Transverse colon (tissue), 4 donors: ENCODE data around the gene VSIG10L2. TPM values are rescaled to one million over a fixed set of nuclear protein-coding genes. Genes with fewer than 3 reads are reported as not detected.

Source experiments
- DNase-seq: peaks from one replicate; pipeline ENCODE4 v3.0.0-alpha.2; 2019
- H3K27ac ChIP-seq, 4 donors: fragments of 200-600 bp; sonication (generic); 2 replicates each; pipeline ENCODE4 v1.5.1; 2016 to 2018; ENCODE audit warnings: inconsistent platforms in 4 of 4
- H3K27me3 ChIP-seq: fragments of 200-600 bp; sonication (generic); 2 replicates; pipeline ENCODE4 v1.5.1; 2017; ENCODE audit warnings: inconsistent platforms
- H3K36me3 ChIP-seq, 4 donors: fragments of 200-600 bp; sonication (generic); 2 replicates each; pipeline ENCODE4 v1.5.1; 2017 to 2019; ENCODE audit warnings: inconsistent platforms in 4 of 4
- H3K4me1 ChIP-seq, 4 donors: fragments of 200-600 bp; sonication (generic); 2 replicates each; pipeline ENCODE4 v1.5.1; 2017 to 2020; ENCODE audit warnings: inconsistent platforms in 4 of 4
- H3K4me3 ChIP-seq, 4 donors: fragments of 200-600 bp; sonication (generic); 1 replicate in 1 of 4; 2 replicates in 3 of 4; pipeline versions ENCODE4 v1.5.1 to v1.6.1; 2017 to 2019; ENCODE audit warnings: inconsistent platforms in 4 of 4
- H3K9me3 ChIP-seq, 2 donors: fragments of 200-600 bp; sonication (generic); 2 replicates each; pipeline ENCODE4 v1.5.1; 2017 to 2019; ENCODE audit warnings: inconsistent platforms in 2 of 2
- EP300 ChIP-seq: sonication (generic); formaldehyde crosslinking; IDR thresholded peaks from one replicate; pipeline ENCODE4 v1.6.1; 2017; ENCODE audit warnings: antibody characterized with exemption, low read depth
- POLR2A ChIP-seq: fragments of 450-650 bp; IDR thresholded peaks from one replicate; pipeline ENCODE4 v1.6.1; 2016; ENCODE audit warnings: antibody characterized with exemption, mild to moderate bottlenecking, moderate library complexity
- POLR2AphosphoS5 ChIP-seq, 3 donors: sonication (generic); formaldehyde crosslinking; IDR thresholded peaks; one replicate each; pipeline ENCODE4 v1.6.1; 2016; ENCODE audit warnings: antibody characterized with exemption in 3 of 3
- WGBS, 2 donors: methylation state at CpG; one replicate each; pipeline ENCODE4 v1.1.5; 2018; ENCODE audit warnings: low coverage in 1 of 2; 5-methylcytosine and 5-hydroxymethylcytosine counted together
- in situ Hi-C, 4 donors: fragments of 200-750 bp; cut with MboI; loops; one replicate each; pipeline versions ENCODE4 v1.15.0 to v1.15.1; 2017; ENCODE audit warnings: low sequenced_read_pairs in 3 of 4, low pct_ligation_motif_present in 1 of 4, low pct_unique_long_range_greater_than_20kb in 1 of 4
- intact Hi-C: fragments of 100-400 bp; cut with DNase I; formaldehyde crosslinking; loops from one replicate; pipeline ENCODE4 v1.15.1; 2023; ENCODE audit warnings: low total_unique reads
- total RNA-seq, 4 donors: library from RNA; depleted of rRNA; stranded (reverse); fragments of >200 nt; gene quantifications; one replicate each; pipeline ENCODE4 v1.1.0, GENCODE V29; 2016
- TF ChIP-seq, protein P1 (sequence below), 5 experiments: fragments of 200-600 bp in 3 of 5; fragments of 450-650 bp in 2 of 5; sonication (generic) in 3 of 5; IDR thresholded peaks; 1 replicate in 2 of 5; 2 replicates in 3 of 5; pipeline ENCODE4 v1.5.1; 2016 to 2017; ENCODE audit warnings: antibody characterized with exemption in 5 of 5, inconsistent platforms in 3 of 5, mild to moderate bottlenecking in 2 of 5, moderate library complexity in 1 of 5

Gene VSIG10L2
- total RNA-seq, 4 donors from 2014 or later = not detected

GRCh38 chr11:125950178-125950490 is 4.3 kb downstream of the VSIG10L2 start:
- WGBS, 2 donors = 95% methylated on average over 11 of the region's 11 CpGs; no CpG with 5 or more reads in 1 of the 2 donors
- no peak for TF ChIP-seq EP300
- intact Hi-C loops = no loop called here
- Histone ChIP-seq H3K36me3 (no peaks in the 10 kb centered on the region), H3K27ac (no peak overlapping the region), H3K27me3 (no peaks in the 10 kb centered on the region), H3K9me3 (no peaks in the 10 kb centered on the region), H3K4me3 (no peak overlapping the region), H3K4me1 (peaks cover 12 to 23% (median 22%) of the 10 kb centered on the region in 4 donors)
- no peak for DNase-seq
- in situ Hi-C loops = no loop called here

DNA sequence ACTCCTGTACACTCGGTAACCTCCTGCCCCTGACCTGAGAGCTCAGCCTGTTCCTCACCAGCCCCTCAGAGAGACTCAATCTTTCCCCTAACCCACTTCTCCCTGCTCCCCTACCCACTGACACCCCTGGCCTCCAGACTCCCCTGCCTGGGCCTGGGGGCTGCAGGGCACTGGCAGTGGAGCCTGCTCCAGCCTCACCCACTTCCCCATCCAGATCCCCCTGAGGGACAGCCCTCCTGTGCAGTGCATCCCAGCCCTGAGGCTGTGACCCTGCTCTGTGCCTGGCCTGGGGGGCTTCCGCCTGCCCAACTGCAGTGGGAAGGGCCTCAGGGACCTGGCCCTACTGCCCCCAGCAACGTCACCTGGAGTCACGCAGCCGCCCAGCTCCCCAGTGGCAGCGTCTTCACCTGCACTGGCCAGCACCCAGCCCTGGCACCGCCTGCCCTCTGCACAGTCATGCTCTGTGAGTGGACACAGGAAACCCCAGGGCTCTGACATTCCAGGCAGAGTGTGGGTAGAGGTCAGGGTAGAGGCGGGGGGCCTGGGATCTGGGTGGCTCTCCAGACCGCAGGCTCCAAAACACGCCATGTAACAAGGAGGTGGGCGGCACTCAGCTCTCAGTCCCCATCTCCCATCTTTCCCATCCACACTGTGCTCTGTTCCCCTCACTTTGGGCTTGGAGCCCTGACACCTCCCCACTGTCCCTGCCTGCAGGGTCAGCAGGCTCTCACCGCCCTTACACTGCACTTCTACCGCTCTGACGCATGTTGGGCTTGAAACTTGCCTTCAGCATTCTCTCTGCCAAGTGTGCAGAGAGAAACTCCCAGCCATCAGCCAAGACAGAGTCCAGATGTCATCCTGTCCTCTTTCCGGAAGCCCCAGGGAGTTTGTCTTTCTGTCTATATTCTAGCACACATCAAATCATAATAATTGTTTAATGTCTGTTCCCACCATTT is 5.1 kb downstream of the VSIG10L2 start:
- peak overlapping the region in 3 of 4 donors; percentile 33 to 77 (median 59) for H3K27ac ChIP-seq
- TF ChIP-seq POLR2A (no peak), EP300 (peak; percentile 66), POLR2AphosphoS5 (IDR thresholded peaks at IDR 0.05) (peak; percentile 74 to 86 (median 79))
- TF ChIP-seq, protein P1, sequence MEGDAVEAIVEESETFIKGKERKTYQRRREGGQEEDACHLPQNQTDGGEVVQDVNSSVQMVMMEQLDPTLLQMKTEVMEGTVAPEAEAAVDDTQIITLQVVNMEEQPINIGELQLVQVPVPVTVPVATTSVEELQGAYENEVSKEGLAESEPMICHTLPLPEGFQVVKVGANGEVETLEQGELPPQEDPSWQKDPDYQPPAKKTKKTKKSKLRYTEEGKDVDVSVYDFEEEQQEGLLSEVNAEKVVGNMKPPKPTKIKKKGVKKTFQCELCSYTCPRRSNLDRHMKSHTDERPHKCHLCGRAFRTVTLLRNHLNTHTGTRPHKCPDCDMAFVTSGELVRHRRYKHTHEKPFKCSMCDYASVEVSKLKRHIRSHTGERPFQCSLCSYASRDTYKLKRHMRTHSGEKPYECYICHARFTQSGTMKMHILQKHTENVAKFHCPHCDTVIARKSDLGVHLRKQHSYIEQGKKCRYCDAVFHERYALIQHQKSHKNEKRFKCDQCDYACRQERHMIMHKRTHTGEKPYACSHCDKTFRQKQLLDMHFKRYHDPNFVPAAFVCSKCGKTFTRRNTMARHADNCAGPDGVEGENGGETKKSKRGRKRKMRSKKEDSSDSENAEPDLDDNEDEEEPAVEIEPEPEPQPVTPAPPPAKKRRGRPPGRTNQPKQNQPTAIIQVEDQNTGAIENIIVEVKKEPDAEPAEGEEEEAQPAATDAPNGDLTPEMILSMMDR (IDR thresholded peaks at IDR 0.05) = no peak
- H3K4me1 ChIP-seq = peaks cover 12 to 23% (median 22%) of the 10 kb centered on the region in 4 donors
- intact Hi-C loops (no loop called here), in situ Hi-C loops (no loop called here)
- WGBS, 2 donors = 51 to 77% methylated on average over 2 to 15 of the region's 15 CpGs
- no peaks in the 10 kb centered on the region for H3K27me3 ChIP-seq
- peak; percentile 38 for DNase-seq
- no peak overlapping the region for H3K4me3 ChIP-seq
- H3K9me3 ChIP-seq = no peaks in the 10 kb centered on the region
- no peaks in the 10 kb centered on the region for H3K36me3 ChIP-seq

- in situ Hi-C loops = no loop called here
- TF ChIP-seq, protein P1 (IDR thresholded peaks at IDR 0.05) = no peak
- no peak for TF ChIP-seq POLR2A
- no peak for TF ChIP-seq EP300
- TF ChIP-seq POLR2AphosphoS5 (IDR thresholded peaks at IDR 0.05) = no peak
- H3K36me3 ChIP-seq = no peaks in the 10 kb centered on the region
- no peaks in the 10 kb centered on the region for H3K27me3 ChIP-seq
- no peaks in the 10 kb centered on the region for H3K9me3 ChIP-seq
- WGBS, 2 donors = 69 to 80% methylated on average over 1 to 11 of the region's 11 CpGs
- intact Hi-C loops = no loop called here
- peak overlapping the region in 2 of 4 donors; percentile 50 to 67 for H3K27ac ChIP-seq
- H3K4me3 ChIP-seq = no peak overlapping the region
- peaks cover 12 to 23% (median 22%) of the 10 kb centered on the region in 4 donors for H3K4me1 ChIP-seq
- no peak for DNase-seq
These were observed 5.9 kb downstream of the VSIG10L2 start for GRCh38 chr11:125951731-125952130.

DNA sequence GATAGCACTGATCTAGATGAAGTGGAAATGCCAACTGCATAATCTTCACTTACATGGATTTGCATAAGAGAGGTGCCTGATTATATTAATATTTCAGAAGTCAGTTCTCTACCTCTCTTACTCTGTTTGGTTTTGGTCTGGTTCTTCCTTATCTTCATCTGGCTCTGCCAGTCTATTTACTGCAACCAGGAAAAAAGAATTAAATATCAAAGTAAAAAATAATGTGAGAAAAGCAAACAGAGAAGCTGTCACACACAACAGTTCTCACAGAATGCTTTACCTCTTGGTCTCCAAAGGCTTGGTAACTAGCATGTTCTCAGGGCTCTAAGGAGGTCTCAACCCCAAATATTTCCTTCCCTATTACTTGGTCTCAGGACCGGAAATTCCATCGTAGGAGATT is 6.7 kb downstream of the VSIG10L2 start:
- intact Hi-C loops = no loop called here
- peaks cover 12 to 23% (median 22%) of the 10 kb centered on the region in 4 donors for H3K4me1 ChIP-seq
- 21% methylated on average over 2 of the region's 2 CpGs; no CpG with 5 or more reads in 1 of the 2 donors for WGBS, 2 donors

More for the DNA sequence above, 6.7 kb downstream of the VSIG10L2 start:
- TF ChIP-seq POLR2A (no peak), EP300 (no peak), POLR2AphosphoS5 (IDR thresholded peaks at IDR 0.05) (no peak)
- TF ChIP-seq, protein P1 (IDR thresholded peaks at IDR 0.05) = no peak
- H3K4me3 ChIP-seq = no peak overlapping the region
- no peak for DNase-seq
- H3K9me3 ChIP-seq = no peaks in the 10 kb centered on the region
- no peaks in the 10 kb centered on the region for H3K27me3 ChIP-seq
- in situ Hi-C loops = no loop called here
- H3K27ac ChIP-seq = peak overlapping the region in 1 of 4 donors; percentile 27
- H3K36me3 ChIP-seq = no peaks in the 10 kb centered on the region
